ENCODE results near the gene AREG. TPM values are rescaled to one million over a fixed set of nuclear protein-coding genes. Genes with fewer than 3 reads are reported as not detected.
A peak's percentile ranks its signal among the peaks of the same experiment; 100 is the strongest.

Gene AREG
- total RNA-seq, 4 donors from 2014 or later: 0.63 to 2.6 (median 1.2) TPM

DNA sequence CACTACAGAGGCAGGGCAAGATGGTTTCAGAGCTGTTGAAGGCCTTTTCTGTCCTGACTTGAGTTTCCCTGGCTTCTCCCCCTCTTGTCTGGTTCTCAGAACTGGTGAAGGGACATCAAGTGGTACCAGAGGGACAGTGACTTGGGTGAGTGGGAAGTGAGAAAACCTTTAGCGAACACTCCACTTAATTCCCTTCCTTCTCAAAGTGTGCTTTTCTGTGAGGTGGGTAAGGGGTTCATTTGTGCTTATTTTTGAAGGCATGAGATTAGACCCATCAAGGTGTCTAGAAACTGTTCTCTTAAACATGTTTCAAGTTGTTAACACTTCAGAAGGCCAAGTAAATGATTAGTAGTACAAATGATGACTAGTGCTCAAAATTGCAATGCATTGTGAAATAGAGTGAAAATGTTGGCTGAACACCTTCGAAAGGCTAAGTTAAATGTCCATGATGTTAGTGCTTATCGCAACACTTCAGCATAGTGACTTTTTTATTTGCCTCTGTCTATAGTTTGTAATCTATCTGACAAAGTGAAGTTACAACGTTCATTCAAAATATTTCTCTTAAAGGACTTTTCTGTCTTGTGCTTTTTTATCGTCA lies 2.8 kb downstream of the AREG start:
- intact Hi-C loops (cut with DNase I): no loop called here

DNA sequence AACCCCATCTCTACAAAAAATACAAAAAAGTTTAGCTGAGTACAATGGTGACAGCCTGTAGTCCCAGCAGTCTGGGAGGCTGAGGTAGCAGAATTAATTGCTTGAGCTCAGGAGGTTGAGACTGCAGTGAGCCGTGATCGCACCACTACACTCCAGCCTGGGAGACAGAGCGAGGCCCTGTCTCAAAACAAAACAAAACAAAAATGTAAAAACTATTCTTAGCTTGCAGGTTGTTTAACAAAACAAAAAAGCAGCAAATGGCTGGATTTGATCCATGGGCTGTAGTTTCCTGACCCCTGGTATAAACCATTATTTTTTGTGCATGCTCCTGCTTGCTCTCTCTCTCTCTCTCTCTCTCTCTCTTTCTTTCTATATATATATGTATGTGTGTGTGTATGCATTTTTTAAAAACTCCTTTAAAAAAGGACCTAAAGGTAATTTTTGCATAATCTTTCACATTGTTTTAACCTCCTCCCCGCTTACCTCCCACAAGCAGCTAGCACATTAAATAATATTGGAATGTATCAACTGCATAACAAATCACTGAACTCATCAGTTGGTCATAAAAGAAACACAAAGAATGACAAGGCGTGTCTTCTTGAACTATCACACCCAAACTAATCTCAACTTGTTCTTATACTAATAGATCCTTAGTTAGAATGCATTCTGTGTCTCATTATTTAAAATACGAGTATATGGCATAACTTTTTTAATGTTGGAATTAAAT lies 4.8 kb downstream of the AREG start:
- Histone ChIP-seq H3K9me3 (no peaks in the 10 kb centered on the region), H3K36me3 (no peaks in the 10 kb centered on the region), H3K27ac (no peak overlapping the region), H3K4me1 (no peaks in the 10 kb centered on the region), H3K27me3 (no peaks in the 10 kb centered on the region), H3K4me3 (replicated peaks in 1 of 3) (no peak overlapping the region)
- TF ChIP-seq, protein P1, sequence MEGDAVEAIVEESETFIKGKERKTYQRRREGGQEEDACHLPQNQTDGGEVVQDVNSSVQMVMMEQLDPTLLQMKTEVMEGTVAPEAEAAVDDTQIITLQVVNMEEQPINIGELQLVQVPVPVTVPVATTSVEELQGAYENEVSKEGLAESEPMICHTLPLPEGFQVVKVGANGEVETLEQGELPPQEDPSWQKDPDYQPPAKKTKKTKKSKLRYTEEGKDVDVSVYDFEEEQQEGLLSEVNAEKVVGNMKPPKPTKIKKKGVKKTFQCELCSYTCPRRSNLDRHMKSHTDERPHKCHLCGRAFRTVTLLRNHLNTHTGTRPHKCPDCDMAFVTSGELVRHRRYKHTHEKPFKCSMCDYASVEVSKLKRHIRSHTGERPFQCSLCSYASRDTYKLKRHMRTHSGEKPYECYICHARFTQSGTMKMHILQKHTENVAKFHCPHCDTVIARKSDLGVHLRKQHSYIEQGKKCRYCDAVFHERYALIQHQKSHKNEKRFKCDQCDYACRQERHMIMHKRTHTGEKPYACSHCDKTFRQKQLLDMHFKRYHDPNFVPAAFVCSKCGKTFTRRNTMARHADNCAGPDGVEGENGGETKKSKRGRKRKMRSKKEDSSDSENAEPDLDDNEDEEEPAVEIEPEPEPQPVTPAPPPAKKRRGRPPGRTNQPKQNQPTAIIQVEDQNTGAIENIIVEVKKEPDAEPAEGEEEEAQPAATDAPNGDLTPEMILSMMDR (IDR thresholded peaks at IDR 0.05): no peak
- TF ChIP-seq POLR2A (IDR thresholded peaks at IDR 0.05): no peak
- peak in 1 of 2 donors; percentile 6 for DNase-seq
- intact Hi-C loops (cut with DNase I): no loop called here
- 79 to 81% methylated on average over 6 of the region's 6 CpGs for WGBS, 2 donors

More for the DNA sequence above, 2.8 kb downstream of the AREG start:
- no peak for DNase-seq
- Histone ChIP-seq H3K36me3 (no peaks in the 10 kb centered on the region), H3K9me3 (no peaks in the 10 kb centered on the region), H3K27me3 (no peaks in the 10 kb centered on the region), H3K27ac (no peak overlapping the region), H3K4me3 (replicated peaks in 1 of 3) (no peak overlapping the region), H3K4me1 (no peaks in the 10 kb centered on the region)
- TF ChIP-seq POLR2A (IDR thresholded peaks at IDR 0.05): no peak
- TF ChIP-seq, protein P1 (IDR thresholded peaks at IDR 0.05): no peak
- WGBS, 2 donors: 94% methylated on average over 5 of the region's 5 CpGs

DNA sequence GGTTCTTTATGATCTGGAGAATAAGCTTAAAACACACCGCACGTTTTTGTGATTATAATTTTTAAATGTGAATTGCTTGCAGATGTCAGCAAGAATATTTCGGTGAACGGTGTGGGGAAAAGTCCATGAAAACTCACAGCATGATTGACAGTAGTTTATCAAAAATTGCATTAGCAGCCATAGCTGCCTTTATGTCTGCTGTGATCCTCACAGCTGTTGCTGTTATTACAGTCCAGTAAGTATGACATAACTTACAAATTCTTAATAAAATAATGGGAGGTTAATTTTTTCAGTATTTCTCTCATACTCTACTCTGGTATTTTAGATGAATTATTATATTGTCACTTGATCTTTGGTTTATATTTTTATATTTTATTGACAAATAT lies 5.4 kb downstream of the AREG start:
- Histone ChIP-seq H3K27ac (no peak overlapping the region), H3K4me1 (no peaks in the 10 kb centered on the region), H3K36me3 (no peaks in the 10 kb centered on the region), H3K4me3 (replicated peaks in 1 of 3) (no peak overlapping the region), H3K27me3 (no peaks in the 10 kb centered on the region), H3K9me3 (no peaks in the 10 kb centered on the region)
- no peak for TF ChIP-seq POLR2A (IDR thresholded peaks at IDR 0.05)
- TF ChIP-seq, protein P1 (IDR thresholded peaks at IDR 0.05): no peak
- DNase-seq: no peak
- intact Hi-C loops (cut with DNase I): no loop called here
- 85 to 92% methylated on average over 4 of the region's 4 CpGs for WGBS, 2 donors

DNA sequence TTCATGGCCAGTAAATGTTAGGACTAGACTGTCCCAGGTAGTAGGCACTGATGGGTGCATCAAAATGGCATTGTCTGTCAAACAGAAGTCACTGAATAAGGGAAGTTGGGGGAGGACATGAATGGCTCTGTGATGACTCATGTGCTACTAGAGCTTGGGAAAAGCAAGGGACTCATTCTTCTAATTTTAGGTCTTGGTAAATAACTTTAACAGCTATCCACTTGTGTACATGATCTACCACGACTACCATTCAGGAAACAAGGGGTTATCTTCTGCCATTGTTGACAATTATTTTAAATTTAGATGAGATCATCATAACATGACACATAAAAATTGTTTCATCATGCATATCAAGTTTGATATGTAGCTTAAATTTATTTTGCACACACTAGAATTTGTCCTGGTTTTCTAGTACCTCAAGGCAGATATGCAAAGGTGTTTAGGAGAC lies 6.3 kb downstream of the AREG start:
- Histone ChIP-seq H3K4me3 (replicated peaks in 1 of 3) (no peak overlapping the region), H3K36me3 (no peaks in the 10 kb centered on the region), H3K27ac (no peak overlapping the region), H3K9me3 (no peaks in the 10 kb centered on the region), H3K27me3 (no peaks in the 10 kb centered on the region), H3K4me1 (no peaks in the 10 kb centered on the region)
- WGBS, 2 donors: 55 to 68% methylated on average over 1 of the region's 1 CpG
- TF ChIP-seq POLR2A (IDR thresholded peaks at IDR 0.05): no peak
- TF ChIP-seq, protein P1 (IDR thresholded peaks at IDR 0.05): no peak
- intact Hi-C loops (cut with DNase I): no loop called here
- no peak for DNase-seq

DNA sequence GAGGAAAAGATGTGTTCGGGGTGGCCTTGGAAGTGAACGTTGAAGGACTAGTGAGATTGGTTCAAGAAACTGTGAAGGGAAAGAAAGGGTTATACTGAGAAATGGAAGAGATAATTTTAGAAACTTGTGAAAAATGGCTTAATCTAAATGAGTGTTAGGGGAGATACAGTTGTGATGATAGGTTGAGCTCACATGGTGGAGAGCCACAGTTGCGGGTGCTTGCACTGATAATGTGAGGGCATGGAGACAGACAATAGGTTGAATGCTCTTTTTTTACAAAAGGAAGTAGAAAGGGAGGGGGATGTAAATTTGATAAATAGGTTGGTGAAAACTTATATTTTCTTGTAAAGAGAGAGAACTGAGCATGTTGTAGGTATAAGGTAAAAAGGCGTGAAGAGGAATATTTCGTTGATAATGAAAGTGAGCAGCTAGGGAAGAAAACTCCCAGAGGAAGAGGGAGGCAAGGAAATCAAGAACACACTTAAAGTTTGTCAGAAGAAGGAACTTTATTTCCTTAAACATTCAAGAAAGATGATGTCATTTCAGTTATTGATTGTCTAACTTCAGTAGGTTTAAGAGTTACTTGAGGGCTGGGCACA lies 8.2 kb downstream of the AREG start:
- no peak for DNase-seq
- H3K36me3 ChIP-seq: no peaks in the 10 kb centered on the region
- 92% methylated on average over 5 of the region's 5 CpGs for WGBS, 2 donors
- H3K27me3 ChIP-seq: no peaks in the 10 kb centered on the region
- intact Hi-C loops (cut with DNase I): no loop called here
- no peaks in the 10 kb centered on the region for H3K9me3 ChIP-seq
- TF ChIP-seq, protein P1 (IDR thresholded peaks at IDR 0.05): no peak
- TF ChIP-seq POLR2A (IDR thresholded peaks at IDR 0.05): no peak
- H3K27ac ChIP-seq: no peak overlapping the region
- H3K4me3 ChIP-seq (replicated peaks in 1 of 3): no peak overlapping the region
- H3K4me1 ChIP-seq: no peaks in the 10 kb centered on the region

All from thyroid gland (tissue), 4 donors.